ENCODE measurements around the gene CHAT.

GRCh38 chr10:49601857-49602256 lies 12.0 kb upstream of the CHAT start:
- TF ChIP-seq CTCF (IDR thresholded peaks at IDR 0.05) (no peak), POLR2A (IDR thresholded peaks at IDR 0.05) (no peak)

Measured in esophagus squamous epithelium (tissue), 4 donors.